ENCODE results near the gene POLR2L. TPM values are rescaled to one million over a fixed set of nuclear protein-coding genes. Genes with fewer than 3 reads are reported as not detected.

POLR2L gene
- total RNA-seq, 1 experiment from 2014 or later, result 99.7 TPM

GRCh38 chr11:819129-819931 is 23.0 kb downstream of the POLR2L start:
- CTCF ChIA-PET, result interaction anchor here (0.7 kb wide), 1 partner anchor 13 kb away, joined by 4 read pairs; no protein-coding TSS in a partner anchor

GRCh38 chr11:818396-819128 is 23.8 kb downstream of the POLR2L start, which contains the start of gene PNPLA2:
TSS of gene PNPLA2 (plus strand) at chr11:818914. CDS start at chr11:819719, 805 bp downstream.
- peaks cover 32% of the 10 kb centered on the region; the same call in 1 of the 2 replicates for H3F3A ChIP-seq (ENCODE audit: insufficient read depth, low read depth)
- H3K79me2 ChIP-seq (ENCODE audit: low read depth), result peaks cover 19% of the 10 kb centered on the region
- peak within 1 kb of the TSS; percentile 90 for H3K4me2 ChIP-seq
- no peaks in the 10 kb centered on the region for H3K27me3 ChIP-seq (ENCODE audit: insufficient read depth, low read depth)
- H3K9me2 ChIP-seq (ENCODE audit: insufficient read depth), result no peaks in the 10 kb centered on the region
- H3K9me3 ChIP-seq (ENCODE audit: insufficient read depth, low read depth), result no peaks in the 10 kb centered on the region
- ChIA-PET CTCF (interaction anchor here (0.7 kb wide), 1 partner anchor 1376 kb away, joined by 10 read pairs; no protein-coding TSS in a partner anchor), POLR2A (ENCODE audit: unreplicated experiment) (interaction anchor here (0.6 to 1.6 kb wide), 8 partner anchors 14 to 741 kb away, joined by 3 to 17 read pairs (median 5); partner anchors contain the start of gene PIDD1)
- BruUV-seq (replicated peaks), result TSS peak; percentile 83
- DNase-seq, result peak; percentile 73 to 79
- peaks cover 12% of the 10 kb centered on the region for H3K4me1 ChIP-seq (replicated peaks; ENCODE audit: insufficient read depth)
- intact Hi-C loops (cut with micrococcal nuclease; ENCODE audit: unreplicated experiment), result loop anchor here (2.0 kb wide), 1 partner anchor 16 kb away; no protein-coding TSS in a partner anchor
- peaks cover 26% of the 10 kb centered on the region for H4K20me1 ChIP-seq (ENCODE audit: insufficient read depth)
- peak within 1 kb of the TSS; percentile 87 for H3K27ac ChIP-seq
- TF ChIP-seq CTCF (conservative IDR thresholded peaks at IDR 0.05) (no peak), EZH2 (IDR thresholded peaks at IDR 0.05; ENCODE audit: low read depth) (no peak)
- 0 out of 2 replicates have a peak within 1 kb of the TSS, but pooled peaks have one; percentile 58 for H2AFZ ChIP-seq
- no peaks in the 10 kb centered on the region for H3K36me3 ChIP-seq (ENCODE audit: low read depth)
- H3K4me3 ChIP-seq, result peak within 1 kb of the TSS; percentile 84

More at GRCh38 chr11:819129-819931, 23.0 kb downstream of the POLR2L start:
- H3K9me2 ChIP-seq (ENCODE audit: insufficient read depth), result no peaks in the 10 kb centered on the region
- intact Hi-C loops (cut with micrococcal nuclease; ENCODE audit: unreplicated experiment), result loop anchor here (2.0 kb wide), 1 partner anchor 15 kb away; no protein-coding TSS in a partner anchor
- peaks cover 27% of the 10 kb centered on the region; the same call in 1 of the 2 replicates for H3F3A ChIP-seq (ENCODE audit: insufficient read depth, low read depth)
- no peaks in the 10 kb centered on the region for H3K9me3 ChIP-seq (ENCODE audit: insufficient read depth, low read depth)
- H2AFZ ChIP-seq, result 0 out of 2 replicates have a peak overlapping the region, but pooled peaks have one; percentile 58
- no peaks in the 10 kb centered on the region for H3K36me3 ChIP-seq (ENCODE audit: low read depth)
- POLR2A ChIA-PET (ENCODE audit: unreplicated experiment), result interaction anchor here (0.6 to 1.6 kb wide), 11 partner anchors 13 to 740 kb away, joined by 3 to 17 read pairs (median 5); partner anchors contain the start of genes CD151 and PIDD1
- TF ChIP-seq CTCF (conservative IDR thresholded peaks at IDR 0.05) (no peak), EZH2 (IDR thresholded peaks at IDR 0.05; ENCODE audit: low read depth) (no peak)
- no TSS peak for BruUV-seq (replicated peaks)
- H3K27ac ChIP-seq, result peak overlapping the region; percentile 87
- H3K4me3 ChIP-seq, result peak overlapping the region; percentile 84
- DNase-seq, result peak; percentile 65 to 87
- no peaks in the 10 kb centered on the region for H3K27me3 ChIP-seq (ENCODE audit: insufficient read depth, low read depth)
- peak overlapping the region; percentile 90 for H3K4me2 ChIP-seq
- peaks cover 26% of the 10 kb centered on the region for H4K20me1 ChIP-seq (ENCODE audit: insufficient read depth)
- peaks cover 19% of the 10 kb centered on the region for H3K79me2 ChIP-seq (ENCODE audit: low read depth)
- peaks cover 12% of the 10 kb centered on the region for H3K4me1 ChIP-seq (replicated peaks; ENCODE audit: insufficient read depth)

GRCh38 chr11:816433-816779 is 25.9 kb downstream of the POLR2L start:
- no peak overlapping the region for H3K4me2 ChIP-seq
- H3K27ac ChIP-seq, result no peak overlapping the region
- H4K20me1 ChIP-seq (ENCODE audit: insufficient read depth), result peaks cover 18% of the 10 kb centered on the region
- ChIA-PET CTCF (no interaction called here), POLR2A (ENCODE audit: unreplicated experiment) (no interaction called here)
- intact Hi-C loops (cut with micrococcal nuclease; ENCODE audit: unreplicated experiment), result no loop called here
- H3K79me2 ChIP-seq (ENCODE audit: low read depth), result peaks cover 24% of the 10 kb centered on the region
- H3K36me3 ChIP-seq (ENCODE audit: low read depth), result peaks cover 13% of the 10 kb centered on the region
- no peak for DNase-seq
- H3F3A ChIP-seq (ENCODE audit: insufficient read depth, low read depth), result peaks cover 50% of the 10 kb centered on the region; the same call in 1 of the 2 replicates
- H3K4me1 ChIP-seq (replicated peaks; ENCODE audit: insufficient read depth), result peaks cover 15% of the 10 kb centered on the region
- no peak overlapping the region for H3K4me3 ChIP-seq
- H3K27me3 ChIP-seq (ENCODE audit: insufficient read depth, low read depth), result no peaks in the 10 kb centered on the region
- no peaks in the 10 kb centered on the region for H3K9me3 ChIP-seq (ENCODE audit: insufficient read depth, low read depth)
- TF ChIP-seq EZH2 (IDR thresholded peaks at IDR 0.05; ENCODE audit: low read depth), result no peak
- no peak for TF ChIP-seq CTCF (conservative IDR thresholded peaks at IDR 0.05)
- H2AFZ ChIP-seq, result no peak overlapping the region
- no TSS peak for BruUV-seq (replicated peaks)
- H3K9me2 ChIP-seq (ENCODE audit: insufficient read depth), result no peaks in the 10 kb centered on the region

Data from PC-9 (cell line).